ENCODE data around the gene PCYT1A. TPM values are rescaled to one million over a fixed set of nuclear protein-coding genes. Genes with fewer than 3 reads are reported as not detected.
A peak's percentile ranks its signal among the peaks of the same experiment; 100 is the strongest.
"Not testable (repeated sequence)": the region's sequence is repeated elsewhere in the genome, so short reads cannot be mapped to it uniquely, and the experiment has no call there.

Gene PCYT1A
- total and polyA plus RNA-seq, 12 donors = 21.0 to 121 (median 102) TPM

DNA sequence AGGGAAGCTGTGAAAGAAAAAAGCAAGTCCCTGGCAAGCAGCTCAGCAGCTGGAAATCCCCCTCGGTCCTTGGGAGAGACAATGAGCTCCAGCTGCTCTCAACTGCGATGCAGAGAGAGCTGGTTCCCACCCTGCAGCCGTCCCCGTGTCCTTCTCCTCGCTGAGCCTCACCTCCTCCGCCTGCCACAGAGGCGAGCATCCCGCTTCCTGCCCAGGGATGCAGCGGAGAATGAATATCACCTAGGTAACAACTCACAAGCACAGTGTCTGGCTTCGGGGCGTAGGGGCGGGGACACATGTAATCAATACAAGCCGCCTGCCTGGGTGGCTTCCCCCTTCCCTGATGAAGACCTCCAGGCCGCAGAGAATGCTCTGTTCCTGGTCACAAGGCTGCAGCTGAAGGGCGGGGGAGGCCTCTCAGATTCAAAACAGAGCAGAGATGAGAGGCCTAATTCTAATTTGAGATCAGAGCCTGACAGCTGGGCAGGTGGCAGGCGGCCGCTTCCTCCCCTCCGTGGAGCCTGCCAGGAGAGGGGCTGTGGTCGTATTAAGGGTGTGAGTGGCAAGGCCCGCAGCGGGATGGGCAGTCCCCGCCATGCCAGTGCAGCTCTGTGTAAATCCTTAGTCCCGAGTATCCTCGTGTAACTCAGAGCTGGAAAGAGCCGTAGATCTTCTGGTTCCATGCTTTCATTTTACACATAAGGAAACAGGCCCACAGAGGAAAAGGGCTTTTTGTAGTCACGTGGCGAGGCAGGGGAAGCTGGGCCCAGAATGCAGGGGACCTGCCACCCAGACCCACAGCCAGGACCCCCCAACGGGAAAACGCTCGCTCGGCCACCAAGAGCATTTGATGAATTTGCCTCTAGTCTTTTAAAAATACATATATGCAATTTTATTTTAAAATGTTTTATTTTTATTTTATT is 100.6 kb downstream of the PCYT1A start:
- Histone ChIP-seq H3K27me3 (no peaks in the 10 kb centered on the region), H3K4me3 (peak overlapping the region in 3 of 10 donors; percentile 1 to 15 (median 2)), H3K4me1 (peaks cover 0 to 23% (median 7%) of the 10 kb centered on the region in 9 donors), H3K9me3 (no peaks in the 10 kb centered on the region), H3K27ac (peak overlapping the region in 3 of 10 donors; percentile 33 to 74 (median 69)), H3K36me3 (no peaks in the 10 kb centered on the region)
- TF ChIP-seq, protein P1, sequence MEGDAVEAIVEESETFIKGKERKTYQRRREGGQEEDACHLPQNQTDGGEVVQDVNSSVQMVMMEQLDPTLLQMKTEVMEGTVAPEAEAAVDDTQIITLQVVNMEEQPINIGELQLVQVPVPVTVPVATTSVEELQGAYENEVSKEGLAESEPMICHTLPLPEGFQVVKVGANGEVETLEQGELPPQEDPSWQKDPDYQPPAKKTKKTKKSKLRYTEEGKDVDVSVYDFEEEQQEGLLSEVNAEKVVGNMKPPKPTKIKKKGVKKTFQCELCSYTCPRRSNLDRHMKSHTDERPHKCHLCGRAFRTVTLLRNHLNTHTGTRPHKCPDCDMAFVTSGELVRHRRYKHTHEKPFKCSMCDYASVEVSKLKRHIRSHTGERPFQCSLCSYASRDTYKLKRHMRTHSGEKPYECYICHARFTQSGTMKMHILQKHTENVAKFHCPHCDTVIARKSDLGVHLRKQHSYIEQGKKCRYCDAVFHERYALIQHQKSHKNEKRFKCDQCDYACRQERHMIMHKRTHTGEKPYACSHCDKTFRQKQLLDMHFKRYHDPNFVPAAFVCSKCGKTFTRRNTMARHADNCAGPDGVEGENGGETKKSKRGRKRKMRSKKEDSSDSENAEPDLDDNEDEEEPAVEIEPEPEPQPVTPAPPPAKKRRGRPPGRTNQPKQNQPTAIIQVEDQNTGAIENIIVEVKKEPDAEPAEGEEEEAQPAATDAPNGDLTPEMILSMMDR (IDR thresholded peaks at IDR 0.05) = no peak
- ATAC-seq (peak in 6 of 8 donors; percentile 28 to 72 (median 56)), DNase-seq (no peak)
- 31 to 38% methylated on average over 31 of the region's 31 CpGs for WGBS, 2 donors
- intact Hi-C loops (cut with DNase I) = no loop called here

DNA sequence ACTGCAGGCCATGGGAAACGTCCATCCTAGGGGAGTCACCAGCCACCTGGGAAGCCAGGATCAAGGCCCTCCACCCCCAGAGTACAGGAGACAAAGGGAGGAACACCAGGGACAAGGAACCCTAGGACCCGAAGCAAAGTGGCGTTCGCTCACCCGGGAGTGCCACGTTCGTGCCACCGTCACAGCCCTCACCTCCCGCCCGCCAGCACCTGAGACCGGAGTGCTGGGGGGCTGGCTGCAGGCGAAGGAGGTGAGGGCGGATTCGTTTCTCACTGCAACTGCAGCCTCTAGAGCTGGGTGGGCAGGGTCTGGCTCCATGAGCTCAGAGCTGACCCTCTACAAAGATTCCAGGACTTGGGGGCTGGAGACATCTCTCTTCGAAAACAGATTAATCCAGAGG is 102.6 kb downstream of the PCYT1A start:
- H3K27ac ChIP-seq = no peak overlapping the region
- H3K36me3 ChIP-seq = no peaks in the 10 kb centered on the region
- H3K4me1 ChIP-seq = peaks cover 0 to 26% (median 7%) of the 10 kb centered on the region in 9 donors
- H3K4me3 ChIP-seq = no peak overlapping the region
- 93 to 95% methylated on average over 15 of the region's 15 CpGs for WGBS, 2 donors
- no peak for ATAC-seq
- no peak for DNase-seq
- no peaks in the 10 kb centered on the region for H3K9me3 ChIP-seq
- intact Hi-C loops (cut with DNase I) = no loop called here
- TF ChIP-seq, protein P1 (IDR thresholded peaks at IDR 0.05) = no peak
- H3K27me3 ChIP-seq = no peaks in the 10 kb centered on the region

DNA sequence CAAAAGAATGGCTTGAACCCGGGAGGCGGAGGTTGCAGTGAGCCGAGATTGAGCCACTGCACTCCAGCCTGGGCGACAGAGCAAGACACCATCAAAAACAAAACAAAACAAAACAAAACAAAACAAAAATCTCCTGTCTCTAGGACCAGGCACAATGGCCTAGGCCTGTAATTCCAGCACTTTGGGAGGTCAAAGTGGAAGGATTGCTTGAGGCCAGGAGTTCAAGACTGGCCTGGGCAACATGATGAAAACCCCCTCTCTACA is 103.4 kb downstream of the PCYT1A start:
- H3K27ac ChIP-seq; H3K4me3 ChIP-seq; H3K36me3 ChIP-seq; intact Hi-C loops (cut with DNase I); DNase-seq; ATAC-seq; H3K27me3 ChIP-seq; H3K9me3 ChIP-seq: not testable (repeated sequence)
- peaks cover 0 to 34% (median 7%) of the 10 kb centered on the region in 9 donors for H3K4me1 ChIP-seq
- 86 to 95% methylated on average over 4 of the region's 4 CpGs for WGBS, 2 donors

DNA sequence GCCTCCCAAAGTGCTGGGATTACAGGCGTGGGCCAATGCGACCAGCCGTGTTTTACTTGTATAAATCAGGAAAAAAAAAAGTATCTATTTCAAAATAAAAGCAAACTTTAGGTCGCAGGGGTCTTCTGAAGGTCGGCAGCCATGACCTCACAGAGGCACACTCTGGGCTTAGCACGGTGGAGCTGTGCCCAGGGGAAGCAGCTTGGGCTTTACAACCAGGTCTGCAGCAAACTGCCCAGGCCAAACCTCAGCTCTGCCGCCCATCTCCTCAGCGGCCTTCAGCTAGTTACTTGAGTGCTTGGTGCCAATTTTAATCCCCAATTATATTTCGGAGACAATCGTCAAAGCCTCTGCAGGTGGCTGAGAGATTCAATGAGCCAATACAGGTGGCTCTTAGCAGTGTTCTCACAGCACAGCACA is 106.4 kb downstream of the PCYT1A start:
- peaks cover 0 to 29% (median 0%) of the 10 kb centered on the region in 9 donors for H3K4me1 ChIP-seq
- H3K4me3 ChIP-seq = no peak overlapping the region
- DNase-seq (no peak), ATAC-seq (no peak)
- WGBS, 2 donors = 80 to 85% methylated on average over 10 of the region's 10 CpGs
- H3K27ac ChIP-seq = peak overlapping the region in 1 of 10 donors; percentile 60
- no peaks in the 10 kb centered on the region for H3K36me3 ChIP-seq
- intact Hi-C loops (cut with DNase I) = no loop called here
- no peaks in the 10 kb centered on the region for H3K27me3 ChIP-seq
- no peaks in the 10 kb centered on the region for H3K9me3 ChIP-seq
- TF ChIP-seq, protein P1 (IDR thresholded peaks at IDR 0.05) = no peak

DNA sequence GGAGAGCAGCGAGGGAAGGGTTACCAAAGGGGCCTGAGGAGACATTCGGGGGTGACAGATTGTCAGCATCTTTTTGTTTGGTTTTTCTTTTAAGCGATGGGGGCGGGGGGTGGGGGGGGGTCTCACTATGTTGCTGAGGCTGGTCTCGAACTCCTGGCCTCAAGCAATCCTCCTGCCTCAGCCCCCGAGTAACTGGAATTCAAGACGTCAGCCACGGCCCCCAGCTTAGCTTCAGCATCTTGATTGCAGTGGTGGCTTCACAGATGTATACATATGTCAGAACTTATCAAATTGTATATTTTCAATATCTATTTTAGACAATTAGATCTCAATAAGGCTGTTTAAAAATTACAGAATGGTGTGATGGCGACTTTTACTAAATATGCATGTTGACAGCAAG is 107.2 kb downstream of the PCYT1A start:
- H3K9me3 ChIP-seq = no peaks in the 10 kb centered on the region
- no peaks in the 10 kb centered on the region for H3K36me3 ChIP-seq
- no peak overlapping the region for H3K4me3 ChIP-seq
- intact Hi-C loops (cut with DNase I) = no loop called here
- WGBS, 2 donors = 83 to 88% methylated on average over 9 of the region's 9 CpGs
- TF ChIP-seq, protein P1 (IDR thresholded peaks at IDR 0.05) = no peak
- no peaks in the 10 kb centered on the region for H3K27me3 ChIP-seq
- peak overlapping the region in 1 of 10 donors; percentile 84 for H3K27ac ChIP-seq
- DNase-seq (no peak), ATAC-seq (no peak)
- peaks cover 0 to 29% (median 0%) of the 10 kb centered on the region in 9 donors for H3K4me1 ChIP-seq
